WTC11 (cell line): ENCODE data around the gene UTY. TPM values are rescaled to one million over a fixed set of nuclear protein-coding genes. Genes with fewer than 3 reads are reported as not detected.

Experiments
- ATAC-seq: fragments of 200-7000 bp; cut with Tn5 transposase; 2 replicates; pipeline ENCODE4 v1.10.0; 2021; ENCODE audit warnings: mild to moderate bottlenecking, moderate library complexity
- CTCF ChIA-PET: fragments of 300-600 bp; sonication (Branson Sonifier 250); formaldehyde crosslinking; loops from one replicate; lab custom pipeline; 2021; ENCODE audit warnings: antibody characterized with exemption; lab: Charles Lee
- POLR2A ChIA-PET: fragments of 350-600 bp; sonication (Branson Sonifier 250); formaldehyde crosslinking; loops from one replicate; lab custom pipeline; 2021; ENCODE audit warnings: antibody characterized with exemption; lab: Charles Lee
- DNase-seq: peaks from one replicate; pipeline ENCODE4 v3.0.0; 2021; ENCODE audit warnings: low spot score
- H3K27ac Mint-ChIP-seq: 2 replicates; pipeline ENCODE4 v1.8.0; 2021; ENCODE audit warnings: mixed read lengths
- H3K27me3 Mint-ChIP-seq: 2 replicates; pipeline ENCODE4 v1.8.0; 2021; ENCODE audit warnings: low read depth, mild to moderate bottlenecking, moderate library complexity, mixed read lengths
- H3K36me3 Mint-ChIP-seq: 2 replicates; pipeline ENCODE4 v1.8.0; 2021; ENCODE audit warnings: mixed read lengths
- H3K4me1 Mint-ChIP-seq: 2 replicates; pipeline ENCODE4 v1.8.0; 2022; ENCODE audit warnings: mixed read lengths
- H3K4me3 Mint-ChIP-seq: 2 replicates; pipeline ENCODE4 v1.8.0; 2021; ENCODE audit warnings: mild to moderate bottlenecking, moderate library complexity, mixed read lengths
- H3K9me3 Mint-ChIP-seq: 2 replicates; pipeline ENCODE4 v1.8.0; 2021; ENCODE audit warnings: mixed read lengths
- AR ChIP-seq: fragments of 250-450 bp; sonication (Bioruptor Pico); IDR thresholded peaks from 2 replicates; pipeline ENCODE4 v1.9.0; 2021; ENCODE audit warnings: mild to moderate bottlenecking
- CDX4 ChIP-seq: fragments of 250-450 bp; sonication (Bioruptor Pico); IDR thresholded peaks from 2 replicates; pipeline ENCODE4 v1.9.0; 2021; ENCODE audit warnings: moderate library complexity, mild to moderate bottlenecking, inconsistent platforms, borderline replicate concordance
- CREM ChIP-seq: sonication (generic); formaldehyde crosslinking; IDR thresholded peaks from 2 replicates; pipeline ENCODE4 v1.8.1; 2022; ENCODE audit warnings: mild to moderate bottlenecking, missing genetic modification reagents, moderate library complexity
- ERG ChIP-seq: fragments of 250-450 bp; sonication (Bioruptor Pico); IDR thresholded peaks from 2 replicates; pipeline ENCODE4 v1.8.0; 2021; ENCODE audit warnings: mild to moderate bottlenecking
- ESRRA ChIP-seq: sonication (generic); formaldehyde crosslinking; IDR thresholded peaks from 2 replicates; pipeline ENCODE4 v1.8.1; 2022; ENCODE audit warnings: mild to moderate bottlenecking, missing genetic modification reagents, borderline replicate concordance
- ETV6 ChIP-seq: sonication (generic); formaldehyde crosslinking; IDR thresholded peaks from 2 replicates; pipeline ENCODE4 v1.8.1; 2022; ENCODE audit warnings: mild to moderate bottlenecking, missing genetic modification reagents
- JAZF1 ChIP-seq: fragments of 250-450 bp; sonication (Bioruptor Pico); IDR thresholded peaks from 2 replicates; pipeline ENCODE4 v1.9.0; 2021; ENCODE audit warnings: moderate library complexity, mild to moderate bottlenecking, inconsistent platforms
- MXD4 ChIP-seq: fragments of 250-450 bp; sonication (Bioruptor Pico); IDR thresholded peaks from 2 replicates; pipeline ENCODE4 v1.8.0; 2021; ENCODE audit warnings: mild to moderate bottlenecking, moderate library complexity, borderline replicate concordance
- NFATC4 ChIP-seq: fragments of 250-450 bp; sonication (Bioruptor Pico); IDR thresholded peaks from 2 replicates; pipeline ENCODE4 v1.9.0; 2021; ENCODE audit warnings: mild to moderate bottlenecking
- SOX15 ChIP-seq: fragments of 250-450 bp; sonication (Bioruptor Pico); IDR thresholded peaks from 2 replicates; pipeline ENCODE4 v1.9.0; 2021; ENCODE audit warnings: mild to moderate bottlenecking
- TEAD4 ChIP-seq: sonication (generic); formaldehyde crosslinking; IDR thresholded peaks from 2 replicates; pipeline ENCODE4 v1.8.0; 2022; ENCODE audit warnings: mild to moderate bottlenecking, missing genetic modification reagents
- ZBTB21 ChIP-seq: sonication (generic); formaldehyde crosslinking; IDR thresholded peaks from 2 replicates; pipeline ENCODE4 v1.8.1; 2023; ENCODE audit warnings: mild to moderate bottlenecking, missing genetic modification reagents, borderline replicate concordance
- ZNF219 ChIP-seq: sonication (generic); formaldehyde crosslinking; IDR thresholded peaks from 2 replicates; pipeline ENCODE4 v1.8.0; 2023; ENCODE audit warnings: missing genetic modification reagents, mild to moderate bottlenecking, borderline replicate concordance
- ZNF425 ChIP-seq: fragments of 250-450 bp; sonication (Bioruptor Pico); conservative IDR thresholded peaks from 2 replicates; pipeline ENCODE4 v1.9.0; 2021; ENCODE audit warnings: mild to moderate bottlenecking
- ZNF512 ChIP-seq: sonication (generic); formaldehyde crosslinking; IDR thresholded peaks from 2 replicates; pipeline ENCODE4 v1.8.1; 2022; ENCODE audit warnings: missing genetic modification reagents, borderline replicate concordance
- ZNF532 ChIP-seq: fragments of 250-450 bp; sonication (Bioruptor Pico); IDR thresholded peaks from 2 replicates; pipeline ENCODE4 v1.9.0; 2021; ENCODE audit warnings: mild to moderate bottlenecking, borderline replicate concordance
- ZNF671 ChIP-seq: fragments of 250-450 bp; sonication (Bioruptor Pico); IDR thresholded peaks from 2 replicates; pipeline ENCODE4 v1.8.0; 2021; ENCODE audit warnings: mild to moderate bottlenecking
- total RNA-seq: library from RNA; stranded (reverse); gene quantifications from 3 replicates; pipeline ENCODE4 v1.2.3, GENCODE V29; 2021

Gene UTY
- total RNA-seq, 1 experiment from 2014 or later: 23.3 TPM

GRCh38 chrY:13299411-13299810 lies 180.4 kb downstream of the UTY start:
- POLR2A ChIA-PET: no interaction called here
- ATAC-seq: no peak
- no peak for DNase-seq
- Mint-ChIP-seq H3K4me1 (peaks cover 35% of the 10 kb centered on the region), H3K9me3 (no peaks in the 10 kb centered on the region), H3K27me3 (no peaks in the 10 kb centered on the region), H3K27ac (no peak overlapping the region), H3K36me3 (peaks cover 16% of the 10 kb centered on the region), H3K4me3 (no peak overlapping the region)
- CTCF ChIA-PET: no interaction called here
- no peak for TF ChIP-seq JAZF1 (CRISPR knock-in tag)
- no peak for TF ChIP-seq ZNF532 (CRISPR knock-in tag)
- TF ChIP-seq ETV6 (CRISPR knock-in tag): no peak
- TF ChIP-seq TEAD4 (CRISPR knock-in tag): no peak
- TF ChIP-seq SOX15 (CRISPR knock-in tag): no peak
- no peak for TF ChIP-seq ESRRA (CRISPR knock-in tag)
- no peak for TF ChIP-seq ZNF425
- TF ChIP-seq MXD4 (CRISPR knock-in tag): no peak
- TF ChIP-seq ZNF219: no peak
- no peak for TF ChIP-seq ZBTB21 (CRISPR knock-in tag)
- no peak for TF ChIP-seq ZNF671 (CRISPR knock-in tag)
- TF ChIP-seq ERG (CRISPR knock-in tag): no peak
- no peak for TF ChIP-seq CDX4
- TF ChIP-seq CREM (CRISPR knock-in tag): no peak
- no peak for TF ChIP-seq NFATC4 (CRISPR knock-in tag)
- no peak for TF ChIP-seq ZNF512
- TF ChIP-seq AR (CRISPR knock-in tag): no peak
